Calu3 (cell line): Measurements from ENCODE around the gene UBXN11. TPM values are rescaled to one million over a fixed set of nuclear protein-coding genes. Genes with fewer than 3 reads are reported as not detected.

Experiments used
- Bru-seq: library from RNA; stranded (reverse); fragments of 400-500 nt; gene quantifications from one replicate; lab custom pipeline; 2021; lab: Mats Ljungman, UMichigan
- BruChase-seq, 2 experiments: library from RNA; stranded (reverse); fragments of 400-500 nt; gene quantifications; one replicate each; lab custom pipeline; 2021; lab: Mats Ljungman, UMichigan
- BruUV-seq: library from RNA; stranded (reverse); fragments of 400-500 nt; replicated peaks from 2 replicates; lab custom pipeline; 2021; lab: Mats Ljungman, UMichigan
- CTCF ChIA-PET: fragments of 300-600 bp; sonication (Branson Sonifier 250); formaldehyde crosslinking; loops from one replicate; lab custom pipeline; 2022; ENCODE audit warnings: antibody characterized with exemption; lab: Charles Lee
- DNase-seq: peaks from one replicate; pipeline ENCODE4 v3.0.0; 2022
- H3K27ac Mint-ChIP-seq: one replicate; pipeline ENCODE4 v1.8.0; 2022; ENCODE audit warnings: mixed read lengths; ENCODE audit not compliant: unreplicated experiment
- H3K27me3 Mint-ChIP-seq: one replicate; pipeline ENCODE4 v1.8.0; 2022; ENCODE audit warnings: mixed read lengths; ENCODE audit not compliant: unreplicated experiment
- H3K36me3 Mint-ChIP-seq: one replicate; pipeline ENCODE4 v1.8.0; 2022; ENCODE audit warnings: mild to moderate bottlenecking, moderate library complexity, mixed read lengths; ENCODE audit not compliant: insufficient read depth, unreplicated experiment
- H3K4me1 Mint-ChIP-seq: one replicate; pipeline ENCODE4 v1.8.0; 2022; ENCODE audit warnings: mild to moderate bottlenecking, low read depth, mixed read lengths; ENCODE audit not compliant: unreplicated experiment
- H3K4me3 Mint-ChIP-seq: one replicate; pipeline ENCODE4 v1.8.0; 2022; ENCODE audit warnings: mild to moderate bottlenecking, low read depth, moderate library complexity, mixed read lengths; ENCODE audit not compliant: unreplicated experiment
- H3K9me3 Mint-ChIP-seq: one replicate; pipeline ENCODE4 v1.8.0; 2022; ENCODE audit warnings: low read depth, mixed read lengths; ENCODE audit not compliant: unreplicated experiment
- intact Hi-C: fragments of 100-400 bp; cut with micrococcal nuclease; formaldehyde crosslinking; loops from one replicate; pipeline ENCODE4 v1.10.0; 2022; ENCODE audit not compliant: unreplicated experiment
- long read RNA-seq: library from polyadenylated mRNA; stranded (forward); transcript quantifications from one replicate; pipeline ENCODE4 v2.0.0, GENCODE V29; 2022
- total RNA-seq: library from RNA; stranded (reverse); gene quantifications from 2 replicates; pipeline ENCODE4 v1.2.3, GENCODE V29; 2022
- TF ChIP-seq, protein P1 (sequence below): fragments of 200-600 bp; IDR thresholded peaks from one replicate; pipeline ENCODE4 v1.8.0; 2022; ENCODE audit warnings: antibody characterized with exemption; ENCODE audit not compliant: unreplicated experiment

UBXN11 gene, protein sequence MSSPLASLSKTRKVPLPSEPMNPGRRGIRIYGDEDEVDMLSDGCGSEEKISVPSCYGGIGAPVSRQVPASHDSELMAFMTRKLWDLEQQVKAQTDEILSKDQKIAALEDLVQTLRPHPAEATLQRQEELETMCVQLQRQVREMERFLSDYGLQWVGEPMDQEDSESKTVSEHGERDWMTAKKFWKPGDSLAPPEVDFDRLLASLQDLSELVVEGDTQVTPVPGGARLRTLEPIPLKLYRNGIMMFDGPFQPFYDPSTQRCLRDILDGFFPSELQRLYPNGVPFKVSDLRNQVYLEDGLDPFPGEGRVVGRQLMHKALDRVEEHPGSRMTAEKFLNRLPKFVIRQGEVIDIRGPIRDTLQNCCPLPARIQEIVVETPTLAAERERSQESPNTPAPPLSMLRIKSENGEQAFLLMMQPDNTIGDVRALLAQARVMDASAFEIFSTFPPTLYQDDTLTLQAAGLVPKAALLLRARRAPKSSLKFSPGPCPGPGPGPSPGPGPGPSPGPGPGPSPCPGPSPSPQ
- total RNA-seq, result 24.0 and 32.0 TPM in 2 replicates
- Bru-seq, nascent RNA, result percentile 46 among the genes with signal in this experiment
- percentile 52 among the genes with signal in this experiment for BruChase-seq, experiment 1, labeled RNA remaining after a 6-hour chase
- percentile 54 among the genes with signal in this experiment for BruChase-seq, experiment 2, labeled RNA remaining after a 2-hour chase
- long read RNA-seq, transcript UBXN11-213 (14 exons, 2,646 nt), result major isoform, 6 of 67 reads
- long read RNA-seq, partial matches to known transcripts, result 13 of 67 reads
- long read RNA-seq, other reads (novel, unspliced or antisense), result 42 of 67 reads

DNA sequence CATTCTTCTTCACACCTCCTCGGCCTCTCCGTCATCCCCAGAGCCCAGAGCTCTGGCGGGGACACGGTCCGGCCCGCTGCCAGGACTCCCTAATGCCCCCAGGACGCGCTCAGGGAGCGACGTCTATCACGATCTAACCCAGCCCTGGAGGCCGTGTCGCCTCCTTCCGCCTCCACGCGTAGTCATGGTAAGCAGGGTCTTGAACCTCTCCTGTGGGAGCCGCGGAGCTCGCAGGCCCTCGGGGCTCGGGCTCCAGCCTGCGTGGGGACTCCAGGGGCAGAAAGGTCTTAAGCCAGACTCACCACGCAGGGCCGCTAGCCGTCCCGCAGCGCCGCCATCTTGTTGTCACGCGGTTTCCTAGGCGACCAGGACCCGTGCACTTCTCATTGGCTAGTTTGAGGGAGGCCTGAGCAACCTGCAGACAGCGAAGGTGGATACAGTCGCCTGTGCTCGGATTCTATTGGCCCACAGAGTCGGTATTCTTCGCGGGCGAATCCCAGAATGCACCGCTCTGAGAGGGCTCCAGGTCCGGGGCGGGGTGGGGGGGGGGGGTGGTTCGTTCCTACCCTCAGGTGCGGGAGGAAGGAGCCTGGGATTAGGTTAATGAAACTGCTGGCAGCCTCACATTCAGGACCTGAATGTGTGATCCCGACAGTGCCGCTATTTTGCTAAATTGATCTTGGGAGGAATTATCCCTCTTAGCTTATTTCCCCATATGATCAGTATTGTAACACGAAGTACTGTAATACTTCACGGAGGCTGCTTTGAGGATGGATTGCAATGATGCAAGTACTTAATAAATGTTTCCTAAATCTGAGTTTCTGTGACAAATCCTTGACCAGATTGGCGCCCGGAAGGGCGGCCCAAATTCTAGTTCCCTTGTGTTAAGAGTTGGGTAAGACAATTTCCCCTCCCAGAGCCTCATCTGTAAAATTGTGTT is at the start of gene UBXN11:
TSS of gene UBXN11 (minus strand) at position 347 of the 940 bp plus-strand sequence. CDS start 3,753 bp downstream, outside the sequence.
- peaks cover 9% of the 10 kb centered on the region for H3K36me3 Mint-ChIP-seq
- CTCF ChIA-PET, result interaction anchor here (0.8 to 0.9 kb wide), 2 partner anchors 15 to 31 kb away, joined by 3 read pairs; no protein-coding TSS in a partner anchor
- no peaks in the 10 kb centered on the region for H3K27me3 Mint-ChIP-seq

DNA sequence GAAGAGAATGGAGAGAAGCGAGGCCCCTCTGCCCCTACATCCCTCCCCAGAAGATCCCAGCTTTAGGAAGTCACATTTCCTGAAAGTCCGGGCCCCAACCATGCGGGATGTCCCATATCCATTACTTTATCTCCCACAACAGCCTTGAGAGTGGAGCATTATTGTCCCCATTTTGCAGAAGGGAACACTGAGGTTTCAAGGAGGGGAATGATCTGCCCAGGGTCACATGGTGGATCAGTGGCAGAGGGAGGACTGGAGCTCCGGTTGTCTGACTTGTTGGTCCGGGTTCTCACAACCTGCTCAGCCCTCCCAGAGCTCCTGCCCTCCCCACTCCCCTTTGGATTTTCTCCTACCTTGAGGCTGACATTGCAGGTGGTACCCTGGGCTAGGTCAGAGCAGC is 49.7 kb upstream of the UBXN11 start:
- CTCF ChIA-PET, result no interaction called here
- H3K4me1 Mint-ChIP-seq, result peaks cover 63% of the 10 kb centered on the region
- H3K9me3 Mint-ChIP-seq, result no peaks in the 10 kb centered on the region
- no peak overlapping the region for H3K4me3 Mint-ChIP-seq
- no TSS peak for BruUV-seq
- H3K36me3 Mint-ChIP-seq, result peaks cover 39% of the 10 kb centered on the region
- intact Hi-C loops, result no loop called here
- DNase-seq, result no peak
- TF ChIP-seq, protein P1, sequence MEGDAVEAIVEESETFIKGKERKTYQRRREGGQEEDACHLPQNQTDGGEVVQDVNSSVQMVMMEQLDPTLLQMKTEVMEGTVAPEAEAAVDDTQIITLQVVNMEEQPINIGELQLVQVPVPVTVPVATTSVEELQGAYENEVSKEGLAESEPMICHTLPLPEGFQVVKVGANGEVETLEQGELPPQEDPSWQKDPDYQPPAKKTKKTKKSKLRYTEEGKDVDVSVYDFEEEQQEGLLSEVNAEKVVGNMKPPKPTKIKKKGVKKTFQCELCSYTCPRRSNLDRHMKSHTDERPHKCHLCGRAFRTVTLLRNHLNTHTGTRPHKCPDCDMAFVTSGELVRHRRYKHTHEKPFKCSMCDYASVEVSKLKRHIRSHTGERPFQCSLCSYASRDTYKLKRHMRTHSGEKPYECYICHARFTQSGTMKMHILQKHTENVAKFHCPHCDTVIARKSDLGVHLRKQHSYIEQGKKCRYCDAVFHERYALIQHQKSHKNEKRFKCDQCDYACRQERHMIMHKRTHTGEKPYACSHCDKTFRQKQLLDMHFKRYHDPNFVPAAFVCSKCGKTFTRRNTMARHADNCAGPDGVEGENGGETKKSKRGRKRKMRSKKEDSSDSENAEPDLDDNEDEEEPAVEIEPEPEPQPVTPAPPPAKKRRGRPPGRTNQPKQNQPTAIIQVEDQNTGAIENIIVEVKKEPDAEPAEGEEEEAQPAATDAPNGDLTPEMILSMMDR, result no peak
- H3K27me3 Mint-ChIP-seq, result no peaks in the 10 kb centered on the region
- H3K27ac Mint-ChIP-seq, result no peak overlapping the region

More for the DNA sequence above, at the start of gene UBXN11:
- Mint-ChIP-seq H3K27ac (peak within 1 kb of the TSS; percentile 89), H3K4me1 (peaks cover 15% of the 10 kb centered on the region), H3K9me3 (no peaks in the 10 kb centered on the region), H3K4me3 (peak within 1 kb of the TSS; percentile 92)
- peak; percentile 89 for DNase-seq
- no TSS peak for BruUV-seq
- TF ChIP-seq, protein P1, result no peak
- intact Hi-C loops, result no loop called here

DNA sequence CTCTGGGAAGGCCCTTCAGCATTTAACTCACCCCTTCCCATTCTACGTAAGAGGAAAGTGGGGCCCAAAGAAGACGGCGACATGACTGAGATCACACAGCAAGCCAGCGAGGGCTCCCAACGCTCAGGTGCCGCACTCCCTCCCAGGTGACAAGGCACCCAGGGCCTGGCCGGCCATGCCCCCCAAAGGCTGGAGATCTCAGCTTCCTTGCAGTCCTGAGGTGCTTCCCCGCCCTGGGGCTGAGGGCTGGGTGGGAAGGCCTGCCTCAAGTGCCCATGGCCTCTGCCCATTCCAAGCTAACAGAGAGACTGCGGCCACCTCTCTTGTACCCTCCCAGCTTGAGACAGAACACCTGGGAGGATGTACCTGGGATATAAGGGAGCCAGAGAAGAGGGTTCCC is 48.5 kb upstream of the UBXN11 start:
- intact Hi-C loops, result no loop called here
- CTCF ChIA-PET, result interaction anchor here (0.5 kb wide), 1 partner anchor 186 kb away, joined by 3 read pairs; no protein-coding TSS in a partner anchor
- no TSS peak for BruUV-seq
- TF ChIP-seq, protein P1, result no peak
- H3K9me3 Mint-ChIP-seq, result no peaks in the 10 kb centered on the region
- no peak overlapping the region for H3K27ac Mint-ChIP-seq
- peaks cover 38% of the 10 kb centered on the region for H3K36me3 Mint-ChIP-seq
- no peak overlapping the region for H3K4me3 Mint-ChIP-seq
- DNase-seq, result no peak
- H3K27me3 Mint-ChIP-seq, result no peaks in the 10 kb centered on the region
- peaks cover 65% of the 10 kb centered on the region for H3K4me1 Mint-ChIP-seq
